GM10266 (cell line): ENCODE data around the gene LIPA.

Experiments
- DNase-seq: peaks from one replicate; pipeline ENCODE4 v3.0.0; 2012; ENCODE audit errors: extremely low spot score
- TF ChIP-seq, protein P1 (sequence below): IDR thresholded peaks from 2 replicates; pipeline ENCODE4 v1.5.1; 2012; ENCODE audit warnings: mild to moderate bottlenecking, low read depth; ENCODE audit not compliant: control insufficient read depth, insufficient read depth; ENCODE audit errors: missing control alignments

Gene LIPA

GRCh38 chr10:89207801-89208551 lies 43.6 kb downstream of the LIPA start:
- peak; percentile 30 for DNase-seq
- TF ChIP-seq, protein P1, sequence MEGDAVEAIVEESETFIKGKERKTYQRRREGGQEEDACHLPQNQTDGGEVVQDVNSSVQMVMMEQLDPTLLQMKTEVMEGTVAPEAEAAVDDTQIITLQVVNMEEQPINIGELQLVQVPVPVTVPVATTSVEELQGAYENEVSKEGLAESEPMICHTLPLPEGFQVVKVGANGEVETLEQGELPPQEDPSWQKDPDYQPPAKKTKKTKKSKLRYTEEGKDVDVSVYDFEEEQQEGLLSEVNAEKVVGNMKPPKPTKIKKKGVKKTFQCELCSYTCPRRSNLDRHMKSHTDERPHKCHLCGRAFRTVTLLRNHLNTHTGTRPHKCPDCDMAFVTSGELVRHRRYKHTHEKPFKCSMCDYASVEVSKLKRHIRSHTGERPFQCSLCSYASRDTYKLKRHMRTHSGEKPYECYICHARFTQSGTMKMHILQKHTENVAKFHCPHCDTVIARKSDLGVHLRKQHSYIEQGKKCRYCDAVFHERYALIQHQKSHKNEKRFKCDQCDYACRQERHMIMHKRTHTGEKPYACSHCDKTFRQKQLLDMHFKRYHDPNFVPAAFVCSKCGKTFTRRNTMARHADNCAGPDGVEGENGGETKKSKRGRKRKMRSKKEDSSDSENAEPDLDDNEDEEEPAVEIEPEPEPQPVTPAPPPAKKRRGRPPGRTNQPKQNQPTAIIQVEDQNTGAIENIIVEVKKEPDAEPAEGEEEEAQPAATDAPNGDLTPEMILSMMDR, result no peak

GRCh38 chr10:89207181-89207800 lies 44.3 kb downstream of the LIPA start, which contains the start of gene CH25H:
Gene CH25H (minus strand): TSS chr10:89207317. CDS start chr10:89207292, 25 bp downstream.
- peak; percentile 23 for DNase-seq
- TF ChIP-seq, protein P1, result no peak

- TF ChIP-seq, protein P1, result no peak
- no peak for DNase-seq
Observed at GRCh38 chr10:89206402-89207180, 45.0 kb downstream of the LIPA start.

GRCh38 chr10:89204621-89205185 lies 46.9 kb downstream of the LIPA start:
- TF ChIP-seq, protein P1, result no peak
- DNase-seq, result no peak

GRCh38 chr10:89203237-89203636 lies 48.3 kb downstream of the LIPA start:
- TF ChIP-seq, protein P1, result no peak
- no peak for DNase-seq

- DNase-seq, result no peak
- TF ChIP-seq, protein P1, result no peak
Observed at GRCh38 chr10:89202033-89202425, 49.5 kb downstream of the LIPA start.
